Measurements from ENCODE around the gene LMX1B.

DNA sequence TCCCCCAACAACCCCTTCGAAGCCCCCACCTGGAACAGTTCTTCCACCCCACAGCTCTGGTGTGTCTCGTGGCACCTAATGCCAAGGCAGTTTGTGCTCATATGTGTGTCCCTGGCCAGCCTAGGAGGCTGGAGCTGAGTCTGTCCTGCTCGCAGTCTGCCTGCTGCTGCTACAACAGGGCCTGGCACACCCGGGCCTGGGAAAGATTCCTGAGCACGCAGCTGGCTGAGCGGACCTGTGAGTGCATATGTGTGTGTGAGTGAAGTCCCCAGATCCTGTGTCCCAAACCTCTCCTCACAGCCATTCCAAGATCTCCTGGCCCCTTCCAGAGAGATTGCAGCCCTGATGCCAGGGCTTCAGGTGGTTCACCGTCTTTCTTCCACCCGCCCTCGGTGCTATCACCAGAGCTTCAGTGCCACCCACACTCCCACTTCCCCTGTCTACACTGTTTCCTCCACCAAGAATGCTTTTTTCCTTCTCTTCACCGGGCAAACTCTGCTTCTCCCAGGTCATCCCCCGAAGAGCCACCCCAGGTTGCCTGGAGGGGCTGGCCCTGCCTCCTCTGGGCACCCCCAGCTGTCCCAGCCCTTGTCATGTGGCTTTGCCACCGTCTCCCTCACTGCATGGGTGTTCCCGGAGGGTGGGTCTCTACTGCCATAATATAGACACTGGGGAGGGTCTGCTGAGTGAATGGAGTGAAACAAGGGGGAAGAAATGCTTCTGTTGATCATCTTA lies 28.4 kb downstream of the LMX1B start:
- TF ChIP-seq, protein P1, sequence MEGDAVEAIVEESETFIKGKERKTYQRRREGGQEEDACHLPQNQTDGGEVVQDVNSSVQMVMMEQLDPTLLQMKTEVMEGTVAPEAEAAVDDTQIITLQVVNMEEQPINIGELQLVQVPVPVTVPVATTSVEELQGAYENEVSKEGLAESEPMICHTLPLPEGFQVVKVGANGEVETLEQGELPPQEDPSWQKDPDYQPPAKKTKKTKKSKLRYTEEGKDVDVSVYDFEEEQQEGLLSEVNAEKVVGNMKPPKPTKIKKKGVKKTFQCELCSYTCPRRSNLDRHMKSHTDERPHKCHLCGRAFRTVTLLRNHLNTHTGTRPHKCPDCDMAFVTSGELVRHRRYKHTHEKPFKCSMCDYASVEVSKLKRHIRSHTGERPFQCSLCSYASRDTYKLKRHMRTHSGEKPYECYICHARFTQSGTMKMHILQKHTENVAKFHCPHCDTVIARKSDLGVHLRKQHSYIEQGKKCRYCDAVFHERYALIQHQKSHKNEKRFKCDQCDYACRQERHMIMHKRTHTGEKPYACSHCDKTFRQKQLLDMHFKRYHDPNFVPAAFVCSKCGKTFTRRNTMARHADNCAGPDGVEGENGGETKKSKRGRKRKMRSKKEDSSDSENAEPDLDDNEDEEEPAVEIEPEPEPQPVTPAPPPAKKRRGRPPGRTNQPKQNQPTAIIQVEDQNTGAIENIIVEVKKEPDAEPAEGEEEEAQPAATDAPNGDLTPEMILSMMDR (IDR thresholded peaks at IDR 0.05), result no peak
- TF ChIP-seq POLR2A (IDR thresholded peaks at IDR 0.05), result no peak
